NCI-H1436 (cell line): ENCODE data around the gene CEMIP2.
"Not testable (repeated sequence)": the region's sequence is repeated elsewhere in the genome, so short reads cannot be mapped to it uniquely, and the experiment has no call there.

Experiments used
- DNase-seq: peaks from one replicate; lab custom pipeline; 2025; lab: John Stamatoyannopoulos, UW

The CEMIP2 gene

GRCh38 chr9:71768388-71769174, at the start of gene CEMIP2:
Gene CEMIP2, minus strand, starts transcription at chr9:71768513. Its CDS starts 18,140 bp downstream, at chr9:71750373.
- peak; percentile 88 for DNase-seq

GRCh38 chr9:71816916-71817451, 48.7 kb upstream of the CEMIP2 start:
- no peak for DNase-seq

GRCh38 chr9:71814815-71815214, 46.5 kb upstream of the CEMIP2 start:
- no peak for DNase-seq

GRCh38 chr9:71814226-71814625, 45.9 kb upstream of the CEMIP2 start:
- DNase-seq: no peak

GRCh38 chr9:71812385-71812784, 44.1 kb upstream of the CEMIP2 start:
- no peak for DNase-seq

GRCh38 chr9:71808068-71808467, 39.8 kb upstream of the CEMIP2 start:
- DNase-seq: no peak

- DNase-seq: peak; percentile 66
Measured at GRCh38 chr9:71806901-71807307, 38.6 kb upstream of the CEMIP2 start.

GRCh38 chr9:71805096-71805495, 36.8 kb upstream of the CEMIP2 start:
- not testable (repeated sequence) for DNase-seq

- DNase-seq: no peak
Measured at GRCh38 chr9:71801826-71802225, 33.5 kb upstream of the CEMIP2 start.

GRCh38 chr9:71797266-71797665, 29.0 kb upstream of the CEMIP2 start:
- no peak for DNase-seq

GRCh38 chr9:71796100-71796767, 27.9 kb upstream of the CEMIP2 start:
- DNase-seq: no peak

GRCh38 chr9:71795097-71795813, 26.9 kb upstream of the CEMIP2 start:
- no peak for DNase-seq

GRCh38 chr9:71793386-71794105, 25.2 kb upstream of the CEMIP2 start:
- DNase-seq: no peak

- no peak for DNase-seq
Measured at GRCh38 chr9:71791875-71792274, 23.6 kb upstream of the CEMIP2 start.

GRCh38 chr9:71790296-71790695, 22.0 kb upstream of the CEMIP2 start:
- DNase-seq: no peak

GRCh38 chr9:71783120-71783523, 14.8 kb upstream of the CEMIP2 start:
- DNase-seq: no peak

- DNase-seq: no peak
Measured at GRCh38 chr9:71781391-71781790, 13.1 kb upstream of the CEMIP2 start.

GRCh38 chr9:71780953-71781352, 12.6 kb upstream of the CEMIP2 start:
- no peak for DNase-seq

GRCh38 chr9:71778085-71778484, 9.8 kb upstream of the CEMIP2 start:
- DNase-seq: no peak

- DNase-seq: no peak
Measured at GRCh38 chr9:71774920-71775319, 6.6 kb upstream of the CEMIP2 start.

GRCh38 chr9:71772726-71773125, 4.4 kb upstream of the CEMIP2 start:
- DNase-seq: no peak

- no peak for DNase-seq
Measured at GRCh38 chr9:71770170-71770569, 1.9 kb upstream of the CEMIP2 start.
